Astrocyte (in vitro differentiated cells and primary cell): Measurements from ENCODE around the gene ECSCR. TPM values are rescaled to one million over a fixed set of nuclear protein-coding genes. Genes with fewer than 3 reads are reported as not detected.

ENCODE experiments used
- DNase-seq: peaks from one replicate; pipeline ENCODE4 v3.0.0-alpha.2; 2010; ENCODE audit warnings: low read depth
- FAIRE-seq: peaks from 2 replicates; lab custom pipeline; 2011; peaks lifted over from hg19 to GRCh38; lab: Jason Lieb, UNC
- H2AFZ ChIP-seq: 2 replicates; pipeline ENCODE4 v1.6.0; 2012; ENCODE audit warnings: low read depth, low read length, inconsistent platforms
- H3K27ac ChIP-seq: 2 replicates; pipeline ENCODE4 v1.5.1; 2011; ENCODE audit warnings: low read depth, low read length, inconsistent platforms
- H3K27me3 ChIP-seq: 2 replicates; pipeline ENCODE4 v1.6.0; 2011; ENCODE audit warnings: low read length, inconsistent platforms; ENCODE audit not compliant: insufficient read depth
- H3K36me3 ChIP-seq: 2 replicates; pipeline ENCODE4 v1.5.1; 2011; ENCODE audit warnings: low read length, inconsistent platforms; ENCODE audit not compliant: insufficient read depth
- H3K4me1 ChIP-seq: 2 replicates; pipeline ENCODE4 v1.5.1; 2011; ENCODE audit warnings: low read length, inconsistent platforms; ENCODE audit not compliant: insufficient read depth
- H3K4me2 ChIP-seq: 2 replicates; pipeline ENCODE4 v1.6.0; 2012; ENCODE audit warnings: low read length, inconsistent platforms
- H3K4me3 ChIP-seq: 2 replicates; pipeline ENCODE4 v1.5.1; 2011; ENCODE audit warnings: low read depth, mild to moderate bottlenecking, low read length, inconsistent platforms; ENCODE audit not compliant: insufficient read depth
- H3K79me2 ChIP-seq: 2 replicates; pipeline ENCODE4 v1.6.0; 2012; ENCODE audit warnings: mild to moderate bottlenecking, low read length, inconsistent platforms; ENCODE audit not compliant: insufficient read depth
- H3K9ac ChIP-seq: 2 replicates; pipeline ENCODE4 v1.6.0; 2012; ENCODE audit warnings: mild to moderate bottlenecking, low read length, inconsistent platforms
- H3K9me3 ChIP-seq: 2 replicates; pipeline ENCODE4 v1.5.1; 2012; ENCODE audit warnings: low read depth, mild to moderate bottlenecking, low read length, inconsistent platforms; ENCODE audit not compliant: insufficient read depth
- H4K20me1 ChIP-seq: 2 replicates; pipeline ENCODE4 v1.6.0; 2012; ENCODE audit warnings: low read length, inconsistent platforms; ENCODE audit not compliant: insufficient read depth
- H3K27ac Mint-ChIP-seq: one replicate; pipeline ENCODE4 v1.8.0; 2021; ENCODE audit warnings: mild to moderate bottlenecking, mixed read lengths; ENCODE audit not compliant: unreplicated experiment
- H3K27me3 Mint-ChIP-seq: one replicate; pipeline ENCODE4 v1.8.0; 2021; ENCODE audit warnings: low read depth, mixed read lengths; ENCODE audit not compliant: unreplicated experiment
- H3K36me3 Mint-ChIP-seq: one replicate; pipeline ENCODE4 v1.8.0; 2021; ENCODE audit warnings: low read depth, mixed read lengths; ENCODE audit not compliant: unreplicated experiment
- H3K4me1 Mint-ChIP-seq: one replicate; pipeline ENCODE4 v1.8.0; 2021; ENCODE audit warnings: low read depth, mixed read lengths; ENCODE audit not compliant: unreplicated experiment
- H3K4me3 Mint-ChIP-seq: one replicate; pipeline ENCODE4 v1.8.0; 2021; ENCODE audit warnings: mild to moderate bottlenecking, moderate library complexity, mixed read lengths; ENCODE audit not compliant: unreplicated experiment
- H3K9me3 Mint-ChIP-seq: one replicate; pipeline ENCODE4 v1.8.0; 2021; ENCODE audit warnings: mild to moderate bottlenecking, mixed read lengths; ENCODE audit not compliant: unreplicated experiment
- EZH2 ChIP-seq: IDR thresholded peaks from 2 replicates; pipeline ENCODE4 v1.6.1; 2012; ENCODE audit warnings: mild to moderate bottlenecking, low read length, inconsistent platforms; ENCODE audit not compliant: insufficient read depth
- total RNA-seq: library from RNA; stranded (reverse); gene quantifications from 2 replicates; pipeline ENCODE4 v1.2.1, GENCODE V29; 2021
- TF ChIP-seq, protein P1 (sequence below): IDR thresholded peaks from 2 replicates; pipeline ENCODE4 v1.5.1; 2011; ENCODE audit warnings: low read depth, mild to moderate bottlenecking, inconsistent platforms, low read length, moderate library complexity; ENCODE audit not compliant: insufficient read depth

ECSCR gene
- total RNA-seq, 1 donor from 2014 or later: 1.00 TPM

DNA sequence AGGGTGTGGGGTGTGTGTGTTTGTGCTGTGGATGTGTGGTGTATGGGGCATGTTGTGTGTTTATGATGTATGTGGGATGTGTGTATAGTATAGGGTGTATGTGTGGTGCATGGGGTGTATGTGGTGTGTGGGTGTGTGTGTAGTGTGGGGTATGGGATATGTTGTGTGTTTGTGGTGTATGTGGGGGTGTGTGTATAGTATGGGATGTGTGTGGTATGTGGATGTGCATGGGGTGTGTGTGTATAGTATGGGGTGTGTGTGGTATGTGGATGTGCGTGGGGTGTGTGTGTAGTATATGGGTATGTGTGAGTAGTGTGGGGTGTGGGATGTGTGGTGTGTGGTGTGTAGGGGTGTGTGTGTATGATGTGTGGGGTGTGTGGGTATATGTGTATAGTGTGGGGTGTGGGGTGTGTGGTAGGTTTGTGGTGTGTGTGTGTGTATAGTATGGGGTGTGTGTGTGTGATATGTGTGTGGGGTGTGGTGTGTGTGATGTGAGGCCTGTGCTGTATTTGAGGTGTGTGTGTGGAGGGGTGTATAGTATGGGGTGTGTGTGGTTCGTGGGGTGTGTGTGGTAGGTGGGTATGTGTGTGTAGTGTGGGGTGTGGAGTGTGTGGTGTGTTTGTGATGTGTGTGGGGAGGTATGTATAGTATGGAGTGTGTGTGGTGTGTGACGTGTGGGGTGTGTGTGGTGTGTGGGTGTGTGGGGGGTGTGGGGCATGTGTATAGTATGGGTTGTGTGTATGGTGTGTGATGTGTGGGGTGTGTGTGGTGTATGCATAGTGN is 10.5 kb downstream of the ECSCR start:
- no peak overlapping the region for H3K4me2 ChIP-seq
- no peaks in the 10 kb centered on the region for H3K9me3 ChIP-seq
- H2AFZ ChIP-seq: no peak overlapping the region
- no peak overlapping the region for H3K4me3 ChIP-seq
- peaks cover 11% of the 10 kb centered on the region for H3K27me3 Mint-ChIP-seq
- H3K9ac ChIP-seq: no peak overlapping the region
- no peaks in the 10 kb centered on the region for H3K4me1 ChIP-seq
- DNase-seq (no peak), FAIRE-seq (no peak)
- H4K20me1 ChIP-seq: no peaks in the 10 kb centered on the region
- H3K27me3 ChIP-seq: no peaks in the 10 kb centered on the region
- H3K9me3 Mint-ChIP-seq: no peaks in the 10 kb centered on the region
- H3K36me3 Mint-ChIP-seq: no peaks in the 10 kb centered on the region
- peaks cover 5% of the 10 kb centered on the region for H3K36me3 ChIP-seq
- TF ChIP-seq EZH2: no peak
- TF ChIP-seq, protein P1, sequence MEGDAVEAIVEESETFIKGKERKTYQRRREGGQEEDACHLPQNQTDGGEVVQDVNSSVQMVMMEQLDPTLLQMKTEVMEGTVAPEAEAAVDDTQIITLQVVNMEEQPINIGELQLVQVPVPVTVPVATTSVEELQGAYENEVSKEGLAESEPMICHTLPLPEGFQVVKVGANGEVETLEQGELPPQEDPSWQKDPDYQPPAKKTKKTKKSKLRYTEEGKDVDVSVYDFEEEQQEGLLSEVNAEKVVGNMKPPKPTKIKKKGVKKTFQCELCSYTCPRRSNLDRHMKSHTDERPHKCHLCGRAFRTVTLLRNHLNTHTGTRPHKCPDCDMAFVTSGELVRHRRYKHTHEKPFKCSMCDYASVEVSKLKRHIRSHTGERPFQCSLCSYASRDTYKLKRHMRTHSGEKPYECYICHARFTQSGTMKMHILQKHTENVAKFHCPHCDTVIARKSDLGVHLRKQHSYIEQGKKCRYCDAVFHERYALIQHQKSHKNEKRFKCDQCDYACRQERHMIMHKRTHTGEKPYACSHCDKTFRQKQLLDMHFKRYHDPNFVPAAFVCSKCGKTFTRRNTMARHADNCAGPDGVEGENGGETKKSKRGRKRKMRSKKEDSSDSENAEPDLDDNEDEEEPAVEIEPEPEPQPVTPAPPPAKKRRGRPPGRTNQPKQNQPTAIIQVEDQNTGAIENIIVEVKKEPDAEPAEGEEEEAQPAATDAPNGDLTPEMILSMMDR: no peak
- peaks cover 4% of the 10 kb centered on the region for H3K4me1 Mint-ChIP-seq
- no peak overlapping the region for H3K4me3 Mint-ChIP-seq
- no peak overlapping the region for H3K27ac ChIP-seq
- H3K79me2 ChIP-seq: no peaks in the 10 kb centered on the region
- no peak overlapping the region for H3K27ac Mint-ChIP-seq

DNA sequence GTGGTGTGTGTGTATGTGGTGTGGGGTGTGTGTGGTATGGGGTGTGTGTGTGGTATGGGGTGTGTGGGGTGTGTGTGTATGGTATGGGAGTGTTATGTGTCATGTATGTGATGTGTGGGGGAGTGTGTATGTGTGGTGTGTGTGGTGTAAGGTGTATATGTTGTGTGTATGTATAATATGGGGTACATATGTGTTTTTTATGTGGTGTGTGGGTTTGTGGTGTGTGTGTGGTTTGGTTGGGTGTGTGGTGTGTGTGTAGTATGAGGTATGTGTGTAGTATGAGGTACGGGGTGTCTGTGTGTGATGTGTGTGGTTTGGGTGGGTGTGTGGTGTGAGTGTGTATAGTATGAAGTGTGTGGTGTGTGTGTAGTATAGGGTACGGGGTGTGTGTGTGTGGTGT is 11.4 kb downstream of the ECSCR start:
- Mint-ChIP-seq H3K9me3 (no peaks in the 10 kb centered on the region), H3K36me3 (no peaks in the 10 kb centered on the region), H3K4me3 (no peak overlapping the region), H3K27ac (no peak overlapping the region), H3K27me3 (peaks cover 5% of the 10 kb centered on the region), H3K4me1 (peaks cover 4% of the 10 kb centered on the region)
- no peaks in the 10 kb centered on the region for H3K79me2 ChIP-seq
- FAIRE-seq: no peak
- H2AFZ ChIP-seq: no peak overlapping the region
- no peak overlapping the region for H3K4me3 ChIP-seq
- no peaks in the 10 kb centered on the region for H4K20me1 ChIP-seq
- H3K36me3 ChIP-seq: peaks cover 5% of the 10 kb centered on the region
- TF ChIP-seq, protein P1: no peak
- no peak for TF ChIP-seq EZH2
- H3K4me1 ChIP-seq: no peaks in the 10 kb centered on the region
- peak overlapping the region; percentile 3 for H3K9ac ChIP-seq
- H3K27me3 ChIP-seq: no peaks in the 10 kb centered on the region
- no peaks in the 10 kb centered on the region for H3K9me3 ChIP-seq
- no peak overlapping the region for H3K4me2 ChIP-seq
- no peak overlapping the region for H3K27ac ChIP-seq
- no peak for DNase-seq
